Spleen (tissue), 11 donors: Measurements from ENCODE around the gene PRR15. TPM values are rescaled to one million over a fixed set of nuclear protein-coding genes. Genes with fewer than 3 reads are reported as not detected.
A peak's percentile ranks its signal among the peaks of the same experiment; 100 is the strongest.

Experiments used
- DNase-seq: peaks from one replicate; pipeline ENCODE4 v3.0.0-alpha.2; 2020
- H3K27ac ChIP-seq, 8 donors: fragments of 200-600 bp; sonication (generic) in 7 of 8; 1 replicate in 4 of 8; 2 replicates in 4 of 8; pipeline versions ENCODE4 v1.5.0 to v1.8.0; 2016 to 2021; ENCODE audit warnings: inconsistent platforms in 4 of 8, mild to moderate bottlenecking in 4 of 8, moderate library complexity in 1 of 8
- H3K27me3 ChIP-seq, 7 donors: fragments of 200-600 bp; sonication (generic) in 6 of 7; replicated peaks in 1 of 7; 1 replicate in 4 of 7; 2 replicates in 3 of 7; pipeline versions ENCODE4 v1.5.0 to v1.8.0; 2016 to 2021; ENCODE audit warnings: inconsistent platforms in 3 of 7, mild to moderate bottlenecking in 1 of 7
- H3K36me3 ChIP-seq, 6 donors: fragments of 200-600 bp; sonication (generic) in 5 of 6; 1 replicate in 4 of 6; 2 replicates in 2 of 6; pipeline versions ENCODE4 v1.5.0 to v1.8.0; 2016 to 2021; ENCODE audit warnings: inconsistent platforms in 2 of 6
- H3K4me1 ChIP-seq, 6 donors: fragments of 200-600 bp; sonication (generic) in 5 of 6; 1 replicate in 3 of 6; 2 replicates in 3 of 6; pipeline versions ENCODE4 v1.5.0 to v1.8.0; 2016 to 2021; ENCODE audit warnings: inconsistent platforms in 3 of 6
- H3K4me3 ChIP-seq, 8 donors: fragments of 200-600 bp; sonication (generic) in 7 of 8; 1 replicate in 4 of 8; 2 replicates in 4 of 8; pipeline versions ENCODE4 v1.5.0 to v1.8.0; 2016 to 2021; ENCODE audit warnings: inconsistent platforms in 4 of 8, mild to moderate bottlenecking in 4 of 8, moderate library complexity in 2 of 8
- H3K9me3 ChIP-seq, 8 donors: fragments of 200-600 bp; sonication (generic) in 7 of 8; 1 replicate in 4 of 8; 2 replicates in 4 of 8; pipeline versions ENCODE4 v1.5.0 to v1.8.0; 2016 to 2021; ENCODE audit warnings: inconsistent platforms in 4 of 8
- POLR2A ChIP-seq, 3 donors: fragments of 450-650 bp; IDR thresholded peaks; one replicate each; pipeline ENCODE4 v1.5.1; 2017; ENCODE audit warnings: antibody characterized with exemption in 3 of 3, mild to moderate bottlenecking in 1 of 3
- POLR2AphosphoS5 ChIP-seq, 3 donors: sonication (generic); formaldehyde crosslinking; IDR thresholded peaks; one replicate each; pipeline ENCODE4 v1.5.1; 2017; ENCODE audit warnings: antibody characterized with exemption in 3 of 3
- WGBS, 5 donors: extraction: QIAGEN DNeasy Blood & Tissue Kit in 3 of 5; methylation state at CpG; one replicate each; pipeline versions ENCODE4 v1.1.5 to v1.1.7; 2013 to 2018; 5-methylcytosine and 5-hydroxymethylcytosine counted together
- intact Hi-C: fragments of 100-400 bp; cut with DNase I; formaldehyde crosslinking; loops from one replicate; pipeline ENCODE4 v1.15.0; 2023; ENCODE audit warnings: low total_unique reads
- polyA plus RNA-seq, 3 donors: library from polyadenylated mRNA; stranded (reverse); fragments of 200-250 nt; gene quantifications; one replicate each; pipeline ENCODE4 v1.2.1, GENCODE V29; 2013
- total RNA-seq, 7 donors: library from RNA; depleted of rRNA in 3 of 7; stranded (reverse); fragments of >200 nt in 3 of 7; fragmentation: NEBNext Ultra II Directional in 4 of 7; extraction: Animal tissue kit (Norgen Biotek cat#: 25700) in 4 of 7; gene quantifications; one replicate each; pipeline versions ENCODE4 v1.1.0 to v1.2.1, GENCODE V29; 2016 to 2021
- TF ChIP-seq, protein P1 (sequence below), 11 experiments: fragments of 200-600 bp in 7 of 11; fragments of 450-650 bp in 4 of 11; sonication (generic) in 4 of 11; IDR thresholded peaks in 8 of 11; conservative IDR thresholded peaks in 3 of 11; 1 replicate in 7 of 11; 2 replicates in 4 of 11; pipeline versions ENCODE4 v1.4.0 to v1.8.0; 2016 to 2021; ENCODE audit warnings: antibody characterized with exemption in 11 of 11, inconsistent platforms in 4 of 11, mild to moderate bottlenecking in 1 of 11
- donor health status: healthy with polysubstance abuse.
- donor health status: DM: no; HTN: no; CAD: no; lungs with moderate emphysema.
- donor health status: DM: no; HTN: no; CAD: no.
- donor health status: Bipolar disorder and iron deficiency.
- donor health status: healthy.
- donor health status: DM: no; HTN: no; CAD: no.
- donor health status: DM: yes; HTN: yes; CAD: no.

Gene PRR15
- total and polyA plus RNA-seq, 10 donors, result 0.06 to 0.11 TPM; not detected in 8

DNA sequence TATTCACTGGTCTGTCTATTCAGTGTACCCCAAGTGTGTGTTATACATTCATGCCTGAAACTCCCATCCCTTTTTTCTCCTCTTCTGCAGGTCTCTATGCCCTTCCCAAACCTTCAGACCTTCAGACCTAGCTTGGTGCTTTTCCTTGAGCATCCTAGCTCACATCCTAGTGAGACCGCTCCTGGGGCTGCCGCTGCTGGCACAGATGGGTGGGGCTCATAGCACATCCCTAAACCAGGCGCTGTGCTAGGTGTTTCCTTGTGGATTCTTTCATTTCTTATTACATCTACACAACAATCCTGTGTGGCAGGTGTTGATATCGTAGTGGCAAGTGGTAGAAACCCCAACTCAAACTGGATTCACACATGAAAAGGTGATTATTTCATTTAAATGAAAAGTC is 43.2 kb downstream of the PRR15 start:
- H3K4me1 ChIP-seq, result peaks cover 0 to 7% (median 0%) of the 10 kb centered on the region in 6 donors
- H3K9me3 ChIP-seq, result no peaks in the 10 kb centered on the region
- DNase-seq, result no peak
- no peaks in the 10 kb centered on the region for H3K27me3 ChIP-seq
- no peak overlapping the region for H3K4me3 ChIP-seq
- no peaks in the 10 kb centered on the region for H3K36me3 ChIP-seq
- intact Hi-C loops, result no loop called here
- WGBS, 5 donors, result 87 to 90% (median 88%) methylated on average over 4 of the region's 4 CpGs
- H3K27ac ChIP-seq, result no peak overlapping the region
- TF ChIP-seq, protein P1, sequence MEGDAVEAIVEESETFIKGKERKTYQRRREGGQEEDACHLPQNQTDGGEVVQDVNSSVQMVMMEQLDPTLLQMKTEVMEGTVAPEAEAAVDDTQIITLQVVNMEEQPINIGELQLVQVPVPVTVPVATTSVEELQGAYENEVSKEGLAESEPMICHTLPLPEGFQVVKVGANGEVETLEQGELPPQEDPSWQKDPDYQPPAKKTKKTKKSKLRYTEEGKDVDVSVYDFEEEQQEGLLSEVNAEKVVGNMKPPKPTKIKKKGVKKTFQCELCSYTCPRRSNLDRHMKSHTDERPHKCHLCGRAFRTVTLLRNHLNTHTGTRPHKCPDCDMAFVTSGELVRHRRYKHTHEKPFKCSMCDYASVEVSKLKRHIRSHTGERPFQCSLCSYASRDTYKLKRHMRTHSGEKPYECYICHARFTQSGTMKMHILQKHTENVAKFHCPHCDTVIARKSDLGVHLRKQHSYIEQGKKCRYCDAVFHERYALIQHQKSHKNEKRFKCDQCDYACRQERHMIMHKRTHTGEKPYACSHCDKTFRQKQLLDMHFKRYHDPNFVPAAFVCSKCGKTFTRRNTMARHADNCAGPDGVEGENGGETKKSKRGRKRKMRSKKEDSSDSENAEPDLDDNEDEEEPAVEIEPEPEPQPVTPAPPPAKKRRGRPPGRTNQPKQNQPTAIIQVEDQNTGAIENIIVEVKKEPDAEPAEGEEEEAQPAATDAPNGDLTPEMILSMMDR (IDR thresholded peaks at IDR 0.05 in 8 of 11, conservative IDR thresholded peaks at IDR 0.05 in 3 of 11), result no peak
- no peak for TF ChIP-seq POLR2A (IDR thresholded peaks at IDR 0.05)
- TF ChIP-seq POLR2AphosphoS5 (IDR thresholded peaks at IDR 0.05), result no peak

DNA sequence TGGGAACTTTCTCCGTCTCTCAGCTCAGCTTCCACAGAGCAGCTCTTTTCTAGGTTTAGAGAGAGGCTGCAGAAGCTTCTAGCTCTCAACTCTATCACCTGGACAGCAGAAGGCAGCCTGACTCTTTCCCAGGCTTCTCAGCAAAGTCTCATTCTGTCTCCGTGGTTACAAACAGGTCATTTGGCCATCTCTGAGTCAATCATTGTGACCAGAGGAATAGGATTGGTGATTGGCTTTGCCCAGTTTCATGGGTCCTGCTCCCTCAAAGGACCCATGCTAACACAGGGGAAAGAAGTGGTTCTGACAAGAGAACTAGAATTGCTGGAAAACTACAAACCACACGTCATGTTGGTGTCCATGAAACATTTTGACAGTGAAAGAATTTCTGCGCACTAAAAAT is 43.6 kb downstream of the PRR15 start:
- WGBS, 5 donors, result 89 to 99% (median 97%) methylated on average over 4 of the region's 4 CpGs
- Histone ChIP-seq H3K36me3 (no peaks in the 10 kb centered on the region), H3K27ac (no peak overlapping the region), H3K4me3 (no peak overlapping the region), H3K27me3 (no peaks in the 10 kb centered on the region), H3K9me3 (no peaks in the 10 kb centered on the region), H3K4me1 (peaks cover 0 to 7% (median 0%) of the 10 kb centered on the region in 6 donors)
- DNase-seq, result no peak
- TF ChIP-seq POLR2A (IDR thresholded peaks at IDR 0.05) (no peak), POLR2AphosphoS5 (IDR thresholded peaks at IDR 0.05) (no peak)
- TF ChIP-seq, protein P1 (IDR thresholded peaks at IDR 0.05 in 8 of 11, conservative IDR thresholded peaks at IDR 0.05 in 3 of 11), result no peak
- intact Hi-C loops, result no loop called here

DNA sequence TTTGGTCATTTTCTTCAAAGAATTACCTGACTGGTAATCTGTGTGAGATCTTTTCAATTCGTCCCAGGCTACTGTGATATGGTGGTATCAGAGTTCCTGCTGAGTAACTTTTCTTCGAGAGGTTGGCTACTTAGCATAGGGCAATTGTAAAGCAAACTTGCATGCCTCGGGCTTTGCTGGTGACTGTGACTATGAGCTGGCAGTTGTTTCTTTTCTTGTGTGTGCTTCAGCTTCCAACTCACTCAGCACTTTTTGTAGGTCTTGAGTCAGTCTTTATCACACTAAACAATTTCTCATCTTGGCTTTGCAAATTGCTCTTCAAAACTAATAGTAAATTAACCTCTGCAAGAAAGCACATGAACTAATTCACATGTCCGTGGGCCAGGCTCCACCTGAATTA is 44.3 kb downstream of the PRR15 start:
- H3K4me1 ChIP-seq, result peaks cover 0 to 7% (median 0%) of the 10 kb centered on the region in 6 donors

DNA sequence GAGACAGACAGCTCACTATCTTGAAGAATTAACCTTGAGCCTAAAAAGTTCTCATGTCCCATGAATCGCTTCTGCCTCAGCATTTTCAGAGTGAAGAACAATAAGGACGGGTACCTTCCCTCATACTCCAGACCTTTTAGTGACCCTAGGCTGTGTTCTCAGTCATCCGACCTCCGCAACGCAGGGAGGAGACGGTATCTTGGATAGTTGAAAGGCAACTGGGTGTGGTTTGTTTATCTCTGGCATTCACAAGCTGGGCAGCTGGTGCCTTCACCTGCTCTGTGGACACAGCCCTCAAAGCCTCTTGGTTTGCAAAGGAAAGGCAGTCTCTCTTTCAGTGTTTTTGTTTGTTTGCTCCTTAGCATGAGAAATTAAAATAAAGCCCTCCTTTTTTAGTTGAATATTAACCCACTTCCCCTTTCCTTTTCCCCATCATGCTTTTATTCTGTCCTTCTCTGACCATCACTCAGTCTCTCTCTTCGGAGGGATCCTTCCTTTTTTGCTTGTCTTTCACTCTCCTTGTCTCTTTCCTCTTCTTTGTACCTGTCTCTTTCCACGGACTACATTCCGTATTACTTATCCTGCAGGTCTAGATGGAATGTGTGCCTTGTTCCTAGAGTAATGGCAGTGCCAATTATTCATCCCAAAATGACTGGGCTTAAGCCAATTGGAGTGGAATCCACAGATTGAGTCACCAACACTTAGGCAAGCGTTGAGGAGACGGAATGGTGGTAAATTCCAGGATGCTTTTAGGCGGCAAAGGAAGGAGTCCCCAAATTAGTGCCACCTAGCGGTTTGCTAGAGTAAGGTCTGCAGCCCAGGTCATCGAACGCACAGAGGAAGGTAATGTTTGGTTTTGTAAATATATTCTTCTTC is 45.8 kb downstream of the PRR15 start:
- Histone ChIP-seq H3K4me3 (no peak overlapping the region), H3K36me3 (no peaks in the 10 kb centered on the region), H3K27ac (no peak overlapping the region), H3K9me3 (no peaks in the 10 kb centered on the region), H3K27me3 (no peaks in the 10 kb centered on the region), H3K4me1 (peaks cover 0 to 7% (median 0%) of the 10 kb centered on the region in 6 donors)
- no peak for TF ChIP-seq POLR2AphosphoS5 (IDR thresholded peaks at IDR 0.05)
- TF ChIP-seq, protein P1 (IDR thresholded peaks at IDR 0.05 in 8 of 11, conservative IDR thresholded peaks at IDR 0.05 in 3 of 11), result peak in 5 of 11 experiments; percentile 20 to 46 (median 36)
- no peak for TF ChIP-seq POLR2A (IDR thresholded peaks at IDR 0.05)
- WGBS, 5 donors, result 68 to 82% (median 78%) methylated on average over 15 of the region's 15 CpGs
- DNase-seq, result no peak
- intact Hi-C loops, result no loop called here

More for the DNA sequence above, 44.3 kb downstream of the PRR15 start:
- 79 to 94% (median 86%) methylated on average over 4 of the region's 4 CpGs for WGBS, 5 donors
- intact Hi-C loops, result no loop called here
- Histone ChIP-seq H3K4me3 (no peak overlapping the region), H3K9me3 (no peaks in the 10 kb centered on the region), H3K27ac (no peak overlapping the region), H3K36me3 (no peaks in the 10 kb centered on the region), H3K27me3 (no peaks in the 10 kb centered on the region)
- DNase-seq, result no peak
- no peak for TF ChIP-seq POLR2A (IDR thresholded peaks at IDR 0.05)
- TF ChIP-seq, protein P1 (IDR thresholded peaks at IDR 0.05 in 8 of 11, conservative IDR thresholded peaks at IDR 0.05 in 3 of 11), result no peak
- TF ChIP-seq POLR2AphosphoS5 (IDR thresholded peaks at IDR 0.05), result no peak
